ENCODE data around the gene PLA2G4F. TPM values are rescaled to one million over a fixed set of nuclear protein-coding genes. Genes with fewer than 3 reads are reported as not detected.

The PLA2G4F gene
- total RNA-seq, 1 donor from 2014 or later, result 5.2 TPM

Small RNAs within 50 kb of the gene (microRNA-seq; reads per million reads assigned to microRNA genes)
- gene MIR627 (ENCODE audit: borderline number of aligned reads), result 19.6 reads per million, percentile 17 among the genes with 10 or more reads in this experiment

Other genes with a start within 250 kb of the PLA2G4F start
- gene EHD4, start 184.1 kb downstream of the PLA2G4F start, total RNA-seq, result 53.5 TPM
- gene PLA2G4E, start 135.6 kb downstream of the PLA2G4F start, total RNA-seq, result not detected
- not detected for gene PLA2G4D, start 62.1 kb downstream of the PLA2G4F start, total RNA-seq
- 45.3 TPM for gene VPS39, start 51.7 kb upstream of the PLA2G4F start, total RNA-seq
- gene GANC, start 116.6 kb upstream of the PLA2G4F start, total RNA-seq, result 16.4 TPM
- 16.4 TPM for gene TMEM87A, start 116.8 kb upstream of the PLA2G4F start, total RNA-seq
- 3.8 TPM for gene CAPN3, start 202.9 kb upstream of the PLA2G4F start, total RNA-seq

Measured in left ventricle myocardium superior (tissue), 1 donor.